Measurements from ENCODE around the gene PRDM2.

Gene PRDM2

GRCh38 chr1:13838236-13838635 lies 138.2 kb downstream of the PRDM2 start:
- DNase-seq (ENCODE audit: low spot score in 2 of 2) (no peak), ATAC-seq (replicated peaks; ENCODE audit: extremely low read depth, poor library complexity, severe bottlenecking) (no peak)
- H3K36me3 Mint-ChIP-seq (ENCODE audit: insufficient read depth): peaks cover 1% of the 10 kb centered on the region
- H3K9me3 Mint-ChIP-seq: no peaks in the 10 kb centered on the region
- H3K27ac Mint-ChIP-seq (ENCODE audit: low read depth): no peak overlapping the region
- no peak overlapping the region for H3K4me3 Mint-ChIP-seq
- H3K4me1 Mint-ChIP-seq: no peaks in the 10 kb centered on the region
- peaks cover 45% of the 10 kb centered on the region for H3K27me3 Mint-ChIP-seq

- H3K27ac Mint-ChIP-seq (ENCODE audit: low read depth): no peak overlapping the region
- H3K27me3 Mint-ChIP-seq: peaks cover 70% of the 10 kb centered on the region
- DNase-seq (ENCODE audit: low spot score in 2 of 2) (no peak), ATAC-seq (replicated peaks; ENCODE audit: extremely low read depth, poor library complexity, severe bottlenecking) (no peak)
- H3K4me3 Mint-ChIP-seq: no peak overlapping the region
- H3K36me3 Mint-ChIP-seq (ENCODE audit: insufficient read depth): no peaks in the 10 kb centered on the region
- H3K4me1 Mint-ChIP-seq: no peaks in the 10 kb centered on the region
- no peaks in the 10 kb centered on the region for H3K9me3 Mint-ChIP-seq
Measured at GRCh38 chr1:13842497-13842896, 142.5 kb downstream of the PRDM2 start.

- Mint-ChIP-seq H3K4me1 (no peaks in the 10 kb centered on the region), H3K4me3 (no peak overlapping the region), H3K36me3 (ENCODE audit: insufficient read depth) (peaks cover 2% of the 10 kb centered on the region), H3K27me3 (peaks cover 29% of the 10 kb centered on the region), H3K9me3 (peaks cover 6% of the 10 kb centered on the region), H3K27ac (ENCODE audit: low read depth) (no peak overlapping the region)
- DNase-seq (ENCODE audit: low spot score in 2 of 2): no peak
- ATAC-seq (replicated peaks; ENCODE audit: extremely low read depth, poor library complexity, severe bottlenecking): no peak
Measured at GRCh38 chr1:13851726-13852125, 151.7 kb downstream of the PRDM2 start.

GRCh38 chr1:13855554-13855953 lies 155.6 kb downstream of the PRDM2 start:
- Mint-ChIP-seq H3K36me3 (ENCODE audit: insufficient read depth) (peaks cover 2% of the 10 kb centered on the region), H3K4me3 (no peak overlapping the region)

GRCh38 chr1:13860031-13860430 lies 160.0 kb downstream of the PRDM2 start:
- H3K36me3 Mint-ChIP-seq (ENCODE audit: insufficient read depth): no peaks in the 10 kb centered on the region
- H3K4me3 Mint-ChIP-seq: no peak overlapping the region
- H3K27me3 Mint-ChIP-seq: peaks cover 19% of the 10 kb centered on the region
- peaks cover 2% of the 10 kb centered on the region for H3K9me3 Mint-ChIP-seq
- no peak overlapping the region for H3K27ac Mint-ChIP-seq (ENCODE audit: low read depth)
- no peaks in the 10 kb centered on the region for H3K4me1 Mint-ChIP-seq
- no peak for DNase-seq (ENCODE audit: low spot score in 2 of 2)
- ATAC-seq (replicated peaks; ENCODE audit: extremely low read depth, poor library complexity, severe bottlenecking): no peak

More at GRCh38 chr1:13855554-13855953, 155.6 kb downstream of the PRDM2 start:
- no peak for DNase-seq (ENCODE audit: low spot score in 2 of 2)
- Mint-ChIP-seq H3K4me1 (no peaks in the 10 kb centered on the region), H3K27me3 (peaks cover 26% of the 10 kb centered on the region), H3K27ac (ENCODE audit: low read depth) (no peak overlapping the region), H3K9me3 (peaks cover 6% of the 10 kb centered on the region)
- no peak for ATAC-seq (replicated peaks; ENCODE audit: extremely low read depth, poor library complexity, severe bottlenecking)

GRCh38 chr1:13864760-13865159 lies 164.8 kb downstream of the PRDM2 start:
- H3K27ac Mint-ChIP-seq (ENCODE audit: low read depth): no peak overlapping the region
- H3K27me3 Mint-ChIP-seq: peaks cover 24% of the 10 kb centered on the region
- H3K4me3 Mint-ChIP-seq: no peak overlapping the region
- no peak for DNase-seq (ENCODE audit: low spot score in 2 of 2)
- no peaks in the 10 kb centered on the region for H3K9me3 Mint-ChIP-seq
- H3K36me3 Mint-ChIP-seq (ENCODE audit: insufficient read depth): no peaks in the 10 kb centered on the region
- no peaks in the 10 kb centered on the region for H3K4me1 Mint-ChIP-seq
- ATAC-seq (replicated peaks; ENCODE audit: extremely low read depth, poor library complexity, severe bottlenecking): no peak

- Mint-ChIP-seq H3K27ac (ENCODE audit: low read depth) (no peak overlapping the region), H3K9me3 (no peaks in the 10 kb centered on the region), H3K36me3 (ENCODE audit: insufficient read depth) (no peaks in the 10 kb centered on the region), H3K4me1 (no peaks in the 10 kb centered on the region), H3K4me3 (no peak overlapping the region), H3K27me3 (peaks cover 27% of the 10 kb centered on the region)
- ATAC-seq (replicated peaks; ENCODE audit: extremely low read depth, poor library complexity, severe bottlenecking) (no peak), DNase-seq (ENCODE audit: low spot score in 2 of 2) (no peak)
Measured at GRCh38 chr1:13865851-13866250, 165.9 kb downstream of the PRDM2 start.

GRCh38 chr1:13867603-13868002 lies 167.6 kb downstream of the PRDM2 start:
- H3K27me3 Mint-ChIP-seq: peaks cover 42% of the 10 kb centered on the region
- H3K9me3 Mint-ChIP-seq: no peaks in the 10 kb centered on the region
- ATAC-seq (replicated peaks; ENCODE audit: extremely low read depth, poor library complexity, severe bottlenecking) (no peak), DNase-seq (ENCODE audit: low spot score in 2 of 2) (no peak)
- H3K27ac Mint-ChIP-seq (ENCODE audit: low read depth): no peak overlapping the region
- H3K4me3 Mint-ChIP-seq: no peak overlapping the region
- no peaks in the 10 kb centered on the region for H3K36me3 Mint-ChIP-seq (ENCODE audit: insufficient read depth)
- H3K4me1 Mint-ChIP-seq: no peaks in the 10 kb centered on the region

GRCh38 chr1:13869172-13869797 lies 169.3 kb downstream of the PRDM2 start:
- peaks cover 59% of the 10 kb centered on the region for H3K27me3 Mint-ChIP-seq
- H3K36me3 Mint-ChIP-seq (ENCODE audit: insufficient read depth): peaks cover 1% of the 10 kb centered on the region
- no peaks in the 10 kb centered on the region for H3K4me1 Mint-ChIP-seq

GRCh38 chr1:13871413-13871812 lies 171.4 kb downstream of the PRDM2 start:
- peaks cover 64% of the 10 kb centered on the region for H3K27me3 Mint-ChIP-seq
- H3K27ac Mint-ChIP-seq (ENCODE audit: low read depth): no peak overlapping the region
- H3K36me3 Mint-ChIP-seq (ENCODE audit: insufficient read depth): peaks cover 1% of the 10 kb centered on the region
- H3K9me3 Mint-ChIP-seq: no peaks in the 10 kb centered on the region
- ATAC-seq (replicated peaks; ENCODE audit: extremely low read depth, poor library complexity, severe bottlenecking) (no peak), DNase-seq (ENCODE audit: low spot score in 2 of 2) (no peak)
- no peaks in the 10 kb centered on the region for H3K4me1 Mint-ChIP-seq
- H3K4me3 Mint-ChIP-seq: no peak overlapping the region

More at GRCh38 chr1:13869172-13869797, 169.3 kb downstream of the PRDM2 start:
- H3K4me3 Mint-ChIP-seq: no peak overlapping the region
- H3K9me3 Mint-ChIP-seq: no peaks in the 10 kb centered on the region
- ATAC-seq (replicated peaks; ENCODE audit: extremely low read depth, poor library complexity, severe bottlenecking) (no peak), DNase-seq (ENCODE audit: low spot score in 2 of 2) (no peak)
- no peak overlapping the region for H3K27ac Mint-ChIP-seq (ENCODE audit: low read depth)

GRCh38 chr1:13871886-13872285 lies 171.9 kb downstream of the PRDM2 start:
- ATAC-seq (replicated peaks; ENCODE audit: extremely low read depth, poor library complexity, severe bottlenecking) (no peak), DNase-seq (ENCODE audit: low spot score in 2 of 2) (no peak)
- H3K27me3 Mint-ChIP-seq: peaks cover 65% of the 10 kb centered on the region
- H3K27ac Mint-ChIP-seq (ENCODE audit: low read depth): no peak overlapping the region
- no peaks in the 10 kb centered on the region for H3K4me1 Mint-ChIP-seq
- H3K9me3 Mint-ChIP-seq: no peaks in the 10 kb centered on the region
- H3K36me3 Mint-ChIP-seq (ENCODE audit: insufficient read depth): peaks cover 1% of the 10 kb centered on the region
- H3K4me3 Mint-ChIP-seq: no peak overlapping the region

GRCh38 chr1:13873032-13873431 lies 173.0 kb downstream of the PRDM2 start:
- no peak overlapping the region for H3K27ac Mint-ChIP-seq (ENCODE audit: low read depth)
- H3K4me3 Mint-ChIP-seq: no peak overlapping the region
- H3K4me1 Mint-ChIP-seq: no peaks in the 10 kb centered on the region
- ATAC-seq (replicated peaks; ENCODE audit: extremely low read depth, poor library complexity, severe bottlenecking): no peak
- peaks cover 68% of the 10 kb centered on the region for H3K27me3 Mint-ChIP-seq
- no peak for DNase-seq (ENCODE audit: low spot score in 2 of 2)
- H3K9me3 Mint-ChIP-seq: no peaks in the 10 kb centered on the region
- H3K36me3 Mint-ChIP-seq (ENCODE audit: insufficient read depth): peaks cover 1% of the 10 kb centered on the region
